ENCODE data around the gene DDTL.
"Not testable (repeated sequence)": the region's sequence is repeated elsewhere in the genome, so short reads cannot be mapped to it uniquely, and the experiment has no call there.

- not testable (repeated sequence) for TF ChIP-seq CTCF (IDR thresholded peaks at IDR 0.05); TCF7L2 (IDR thresholded peaks at IDR 0.05; ENCODE audit: low read depth, low read length)
Measured at GRCh38 chr22:23971927-23972326, 5.2 kb downstream of the DDTL start.

Data from Panc1 (cell line).